Uterus (tissue), 4 donors: ENCODE measurements around the gene SOX5. TPM values are rescaled to one million over a fixed set of nuclear protein-coding genes. Genes with fewer than 3 reads are reported as not detected.
"Not testable (repeated sequence)": the region's sequence is repeated elsewhere in the genome, so short reads cannot be mapped to it uniquely, and the experiment has no call there.

ENCODE experiments used
- DNase-seq, 2 donors: peaks; one replicate each; pipeline ENCODE4 v3.0.0-alpha.2; 2019 to 2020
- H3K27ac ChIP-seq, 2 donors: fragments of 200-600 bp; sonication (generic); 1 replicate in 1 of 2; 2 replicates in 1 of 2; pipeline ENCODE4 v1.5.1; 2016 to 2018
- H3K27me3 ChIP-seq, 2 donors: fragments of 200-600 bp; sonication (generic); one replicate each; pipeline ENCODE4 v1.5.1; 2018 to 2019; ENCODE audit warnings: control low read depth in 1 of 2
- H3K36me3 ChIP-seq, 2 donors: fragments of 200-600 bp; sonication (generic); one replicate each; pipeline ENCODE4 v1.5.1; 2019; ENCODE audit warnings: control low read depth in 1 of 2
- H3K4me1 ChIP-seq, 2 donors: fragments of 200-600 bp; sonication (generic); one replicate each; pipeline ENCODE4 v1.5.1; 2018 to 2019; ENCODE audit warnings: control low read depth in 1 of 2
- H3K4me3 ChIP-seq, 2 donors: fragments of 200-600 bp; sonication (generic); 1 replicate in 1 of 2; 2 replicates in 1 of 2; pipeline ENCODE4 v1.5.1; 2018 to 2019; ENCODE audit warnings: mild to moderate bottlenecking in 1 of 2
- H3K9me3 ChIP-seq, 2 donors: fragments of 200-600 bp; sonication (generic); one replicate each; pipeline ENCODE4 v1.5.1; 2019; ENCODE audit warnings: control low read depth in 1 of 2
- CTCF ChIP-seq, 4 experiments: fragments of 200-600 bp in 2 of 4; fragments of 450-650 bp in 2 of 4; sonication (generic) in 2 of 4; IDR thresholded peaks; one replicate each; pipeline ENCODE4 v1.5.1; 2016 to 2019; ENCODE audit warnings: antibody characterized with exemption in 4 of 4, mild to moderate bottlenecking in 2 of 4, moderate library complexity in 1 of 4
- POLR2A ChIP-seq, 2 donors: fragments of 450-650 bp; IDR thresholded peaks; one replicate each; pipeline ENCODE4 v1.6.1; 2016; ENCODE audit warnings: antibody characterized with exemption in 2 of 2, mild to moderate bottlenecking in 1 of 2, moderate library complexity in 1 of 2
- intact Hi-C: fragments of 100-400 bp; cut with DNase I; formaldehyde crosslinking; loops from one replicate; pipeline ENCODE4 v1.15.1; 2023; ENCODE audit warnings: low total_unique reads
- total RNA-seq, 4 donors: library from RNA; depleted of rRNA in 3 of 4; stranded (reverse); fragments of >200 nt in 3 of 4; gene quantifications; one replicate each; pipeline versions ENCODE4 v1.1.0 to v1.2.4, GENCODE V29; 2014 to 2023
- donor health status: DM: yes; HTN: yes; CAD: no.

SOX5 gene
- total RNA-seq, 4 donors from 2014 or later = 9.1 to 69.5 (median 31.2) TPM

GRCh38 chr12:23834076-23834475 lies 115.4 kb downstream of the SOX5 start:
- Histone ChIP-seq H3K36me3 (no peaks in the 10 kb centered on the region), H3K9me3 (no peaks in the 10 kb centered on the region), H3K27me3 (no peaks in the 10 kb centered on the region), H3K4me3 (no peak overlapping the region), H3K27ac (no peak overlapping the region), H3K4me1 (no peaks in the 10 kb centered on the region)
- intact Hi-C loops = no loop called here
- TF ChIP-seq CTCF (IDR thresholded peaks at IDR 0.05) (no peak), POLR2A (IDR thresholded peaks at IDR 0.05) (no peak)
- DNase-seq = no peak

- intact Hi-C loops = no loop called here
- no peak overlapping the region for H3K27ac ChIP-seq
- H3K9me3 ChIP-seq = no peaks in the 10 kb centered on the region
- no peaks in the 10 kb centered on the region for H3K4me1 ChIP-seq
- TF ChIP-seq POLR2A (IDR thresholded peaks at IDR 0.05) = no peak
- TF ChIP-seq CTCF (IDR thresholded peaks at IDR 0.05) = no peak
- H3K27me3 ChIP-seq = no peaks in the 10 kb centered on the region
- no peak overlapping the region for H3K4me3 ChIP-seq
- no peaks in the 10 kb centered on the region for H3K36me3 ChIP-seq
- DNase-seq = no peak
Measured at GRCh38 chr12:23831739-23832138, 117.7 kb downstream of the SOX5 start.

- no peak for DNase-seq
- no peak overlapping the region for H3K27ac ChIP-seq
- no peaks in the 10 kb centered on the region for H3K4me1 ChIP-seq
- TF ChIP-seq CTCF (IDR thresholded peaks at IDR 0.05) (no peak), POLR2A (IDR thresholded peaks at IDR 0.05) (no peak)
- no peaks in the 10 kb centered on the region for H3K27me3 ChIP-seq
- intact Hi-C loops = no loop called here
- no peaks in the 10 kb centered on the region for H3K9me3 ChIP-seq
- no peak overlapping the region for H3K4me3 ChIP-seq
- H3K36me3 ChIP-seq = no peaks in the 10 kb centered on the region
Measured at GRCh38 chr12:23830210-23830609, 119.3 kb downstream of the SOX5 start.

GRCh38 chr12:23827353-23827752 lies 122.1 kb downstream of the SOX5 start:
- no peaks in the 10 kb centered on the region for H3K4me1 ChIP-seq
- TF ChIP-seq POLR2A (IDR thresholded peaks at IDR 0.05) (no peak), CTCF (IDR thresholded peaks at IDR 0.05) (no peak)
- intact Hi-C loops = no loop called here
- H3K4me3 ChIP-seq = no peak overlapping the region
- H3K27ac ChIP-seq = no peak overlapping the region
- no peaks in the 10 kb centered on the region for H3K27me3 ChIP-seq
- no peaks in the 10 kb centered on the region for H3K36me3 ChIP-seq
- DNase-seq = no peak
- no peaks in the 10 kb centered on the region for H3K9me3 ChIP-seq

GRCh38 chr12:23825124-23825523 lies 124.3 kb downstream of the SOX5 start:
- H3K36me3 ChIP-seq, H3K27me3 ChIP-seq, intact Hi-C loops, H3K4me3 ChIP-seq, DNase-seq, H3K9me3 ChIP-seq, H3K27ac ChIP-seq, H3K4me1 ChIP-seq: not testable (repeated sequence)

- H3K36me3 ChIP-seq = no peaks in the 10 kb centered on the region
- H3K27ac ChIP-seq = no peak overlapping the region
- no peaks in the 10 kb centered on the region for H3K4me1 ChIP-seq
- no peaks in the 10 kb centered on the region for H3K27me3 ChIP-seq
- no peaks in the 10 kb centered on the region for H3K9me3 ChIP-seq
- no peak for DNase-seq
- intact Hi-C loops = no loop called here
- TF ChIP-seq CTCF (IDR thresholded peaks at IDR 0.05) (no peak), POLR2A (IDR thresholded peaks at IDR 0.05) (no peak)
- H3K4me3 ChIP-seq = no peak overlapping the region
Measured at GRCh38 chr12:23824358-23824757, 125.1 kb downstream of the SOX5 start.

GRCh38 chr12:23822883-23823282 lies 126.6 kb downstream of the SOX5 start:
- DNase-seq, H3K9me3 ChIP-seq, H3K4me1 ChIP-seq, H3K36me3 ChIP-seq, intact Hi-C loops, H3K27ac ChIP-seq, H3K4me3 ChIP-seq, H3K27me3 ChIP-seq: not testable (repeated sequence)
